ENCODE results near the gene MAP3K20.
"Not testable (repeated sequence)": the region's sequence is repeated elsewhere in the genome, so short reads cannot be mapped to it uniquely, and the experiment has no call there.

The MAP3K20 gene

GRCh38 chr2:173271135-173271534, 195.5 kb downstream of the MAP3K20 start:
- no peaks in the 10 kb centered on the region for H3K4me1 ChIP-seq
- no peak overlapping the region for H3K4me3 ChIP-seq
- H3K9ac ChIP-seq = no peak overlapping the region
- H3K36me3 ChIP-seq = peaks cover 4 to 30% (median 21%) of the 10 kb centered on the region in 11 experiments; a peak in 20 of 22 replicates
- H3K27ac ChIP-seq = no peak overlapping the region
- H4K20me1 ChIP-seq = no peaks in the 10 kb centered on the region
- no peak overlapping the region for H3K4me2 ChIP-seq
- no peaks in the 10 kb centered on the region for H3K27me3 ChIP-seq
- no peak for TF ChIP-seq Cebpa-rat (IDR thresholded peaks at IDR 0.05)
- H3K9me3 ChIP-seq (replicated peaks in 1 of 11) = peaks cover 8 to 24% (median 14%) of the 10 kb centered on the region in 11 experiments; a peak in 17 of 22 replicates

- peaks cover 8 to 24% (median 14%) of the 10 kb centered on the region in 11 experiments; a peak in 17 of 22 replicates for H3K9me3 ChIP-seq (replicated peaks in 1 of 11)
- no peak overlapping the region for H3K4me2 ChIP-seq
- no peaks in the 10 kb centered on the region for H3K27me3 ChIP-seq
- TF ChIP-seq Cebpa-rat (IDR thresholded peaks at IDR 0.05) = no peak
- H3K9ac ChIP-seq = no peak overlapping the region
- no peak overlapping the region for H3K27ac ChIP-seq
- no peaks in the 10 kb centered on the region for H3K4me1 ChIP-seq
- no peaks in the 10 kb centered on the region for H4K20me1 ChIP-seq
- peaks cover 2 to 23% (median 15%) of the 10 kb centered on the region in 11 experiments; a peak in 13 of 22 replicates for H3K36me3 ChIP-seq
- H3K4me3 ChIP-seq = no peak overlapping the region
Measured at GRCh38 chr2:173271825-173272224, 196.2 kb downstream of the MAP3K20 start.

- no peaks in the 10 kb centered on the region for H3K27me3 ChIP-seq
- H3K9me3 ChIP-seq (replicated peaks in 1 of 11) = peaks cover 8 to 24% (median 14%) of the 10 kb centered on the region in 11 experiments; a peak in 17 of 22 replicates
- H3K27ac ChIP-seq = no peak overlapping the region
- no peaks in the 10 kb centered on the region for H4K20me1 ChIP-seq
- H3K9ac ChIP-seq = no peak overlapping the region
- peaks cover 0 to 12% (median 5%) of the 10 kb centered on the region in 11 experiments; a peak in 10 of 22 replicates for H3K36me3 ChIP-seq
- H3K4me2 ChIP-seq = no peak overlapping the region
- no peak overlapping the region for H3K4me3 ChIP-seq
- TF ChIP-seq Cebpa-rat (IDR thresholded peaks at IDR 0.05) = no peak
- H3K4me1 ChIP-seq = no peaks in the 10 kb centered on the region
Measured at GRCh38 chr2:173272849-173273248, 197.2 kb downstream of the MAP3K20 start.

- no peak overlapping the region for H3K27ac ChIP-seq
- no peak overlapping the region for H3K9ac ChIP-seq
- H4K20me1 ChIP-seq = no peaks in the 10 kb centered on the region
- no peak for TF ChIP-seq Cebpa-rat (IDR thresholded peaks at IDR 0.05)
- H3K4me1 ChIP-seq = no peaks in the 10 kb centered on the region
- H3K4me3 ChIP-seq = no peak overlapping the region
- H3K27me3 ChIP-seq = no peaks in the 10 kb centered on the region
- H3K9me3 ChIP-seq (replicated peaks in 1 of 11) = peaks cover 18 to 35% (median 24%) of the 10 kb centered on the region in 11 experiments
- no peak overlapping the region for H3K4me2 ChIP-seq
- peaks cover 0 to 3% (median 0%) of the 10 kb centered on the region in 11 experiments; a peak in 1 of 22 replicates for H3K36me3 ChIP-seq
Measured at GRCh38 chr2:173278794-173279526, 203.3 kb downstream of the MAP3K20 start.

- Histone ChIP-seq H3K9ac (no peak overlapping the region), H3K27ac (no peak overlapping the region), H3K4me1 (no peaks in the 10 kb centered on the region), H3K9me3 (replicated peaks in 1 of 11) (peaks cover 12 to 29% (median 19%) of the 10 kb centered on the region in 11 experiments), H4K20me1 (no peaks in the 10 kb centered on the region), H3K27me3 (no peaks in the 10 kb centered on the region), H3K4me3 (no peak overlapping the region), H3K4me2 (no peak overlapping the region), H3K36me3 (no peaks in the 10 kb centered on the region)
- no peak for TF ChIP-seq Cebpa-rat (IDR thresholded peaks at IDR 0.05)
Measured at GRCh38 chr2:173279527-173279868, 203.9 kb downstream of the MAP3K20 start.

GRCh38 chr2:173280853-173281252, 205.2 kb downstream of the MAP3K20 start:
- no peak overlapping the region for H3K4me2 ChIP-seq
- H4K20me1 ChIP-seq = no peaks in the 10 kb centered on the region
- no peak overlapping the region for H3K27ac ChIP-seq
- H3K4me3 ChIP-seq = no peak overlapping the region
- H3K9me3 ChIP-seq (replicated peaks in 1 of 11) = peaks cover 10 to 19% (median 16%) of the 10 kb centered on the region in 11 experiments
- TF ChIP-seq Cebpa-rat (IDR thresholded peaks at IDR 0.05) = no peak
- H3K36me3 ChIP-seq = no peaks in the 10 kb centered on the region
- no peak overlapping the region for H3K9ac ChIP-seq
- H3K27me3 ChIP-seq = no peaks in the 10 kb centered on the region
- no peaks in the 10 kb centered on the region for H3K4me1 ChIP-seq

- not testable (repeated sequence) for H3K4me1 ChIP-seq, H3K27me3 ChIP-seq
Measured at GRCh38 chr2:173281898-173282297, 206.3 kb downstream of the MAP3K20 start.

GRCh38 chr2:173282795-173283545, 207.3 kb downstream of the MAP3K20 start:
- Histone ChIP-seq H3K9ac (no peak overlapping the region), H3K36me3 (no peaks in the 10 kb centered on the region), H3K27ac (no peak overlapping the region), H3K9me3 (replicated peaks in 1 of 11) (peaks cover 9 to 19% (median 16%) of the 10 kb centered on the region in 11 experiments), H4K20me1 (no peaks in the 10 kb centered on the region), H3K4me2 (no peak overlapping the region), H3K4me1 (no peaks in the 10 kb centered on the region), H3K27me3 (no peaks in the 10 kb centered on the region), H3K4me3 (no peak overlapping the region)
- no peak for TF ChIP-seq Cebpa-rat (IDR thresholded peaks at IDR 0.05)

More at GRCh38 chr2:173281898-173282297, 206.3 kb downstream of the MAP3K20 start:
- not testable (repeated sequence) for H3K9ac ChIP-seq, H3K27ac ChIP-seq, H3K4me3 ChIP-seq, H4K20me1 ChIP-seq, H3K36me3 ChIP-seq, H3K4me2 ChIP-seq
- H3K9me3 ChIP-seq (replicated peaks in 1 of 11) = peaks cover 9 to 19% (median 16%) of the 10 kb centered on the region in 11 experiments

- H3K9ac ChIP-seq = no peak overlapping the region
- H3K4me3 ChIP-seq = no peak overlapping the region
- TF ChIP-seq Cebpa-rat (IDR thresholded peaks at IDR 0.05) = no peak
- no peaks in the 10 kb centered on the region for H4K20me1 ChIP-seq
- no peak overlapping the region for H3K27ac ChIP-seq
- H3K4me1 ChIP-seq = no peaks in the 10 kb centered on the region
- H3K9me3 ChIP-seq (replicated peaks in 1 of 11) = peaks cover 9 to 19% (median 16%) of the 10 kb centered on the region in 11 experiments
- H3K4me2 ChIP-seq = no peak overlapping the region
- no peaks in the 10 kb centered on the region for H3K27me3 ChIP-seq
- no peaks in the 10 kb centered on the region for H3K36me3 ChIP-seq
Measured at GRCh38 chr2:173286153-173286809, 210.6 kb downstream of the MAP3K20 start.
